Heart left ventricle (tissue), 16 donors: Measurements from ENCODE around the gene SUGCT. TPM values are rescaled to one million over a fixed set of nuclear protein-coding genes. Genes with fewer than 3 reads are reported as not detected.
A peak's percentile ranks its signal among the peaks of the same experiment; 100 is the strongest.

Experiments used
- ATAC-seq, 4 donors: fragments of 200-7000 bp; cut with Tn5 transposase; one replicate each; pipeline ENCODE4 v1.9.1; 2020 to 2022; ENCODE audit warnings: moderate library complexity in 4 of 4, mild to moderate bottlenecking in 3 of 4, moderate number of reproducible peaks in 1 of 4
- DNase-seq, 5 donors: peaks; one replicate each; pipeline ENCODE4 v3.0.0-alpha.2; 2020
- H3K27ac ChIP-seq, 12 donors: fragments of 200-600 bp; sonication (generic) in 4 of 12; one replicate each; pipeline versions ENCODE4 v1.5.0 to v1.8.0; 2016 to 2022; ENCODE audit warnings: mild to moderate bottlenecking in 2 of 12
- H3K27me3 ChIP-seq, 9 donors: fragments of 200-600 bp; sonication (generic) in 2 of 9; one replicate each; pipeline versions ENCODE4 v1.5.1 to v1.8.0; 2016 to 2022; ENCODE audit warnings: mild to moderate bottlenecking in 3 of 9
- H3K36me3 ChIP-seq, 9 donors: fragments of 200-600 bp; sonication (generic) in 2 of 9; one replicate each; pipeline versions ENCODE4 v1.5.0 to v1.8.0; 2018 to 2022; ENCODE audit warnings: mild to moderate bottlenecking in 2 of 9
- H3K4me1 ChIP-seq, 12 donors: fragments of 200-600 bp; sonication (generic) in 4 of 12; one replicate each; pipeline versions ENCODE4 v1.5.0 to v1.8.0; 2016 to 2022; ENCODE audit warnings: mild to moderate bottlenecking in 3 of 12
- H3K4me3 ChIP-seq, 12 donors: fragments of 200-600 bp; sonication (generic) in 4 of 12; one replicate each; pipeline versions ENCODE4 v1.5.0 to v1.8.0; 2017 to 2022; ENCODE audit warnings: mild to moderate bottlenecking in 9 of 12, moderate library complexity in 4 of 12
- H3K9me3 ChIP-seq, 12 donors: fragments of 200-600 bp; sonication (generic) in 4 of 12; one replicate each; pipeline versions ENCODE4 v1.5.0 to v1.8.0; 2016 to 2022; ENCODE audit warnings: mild to moderate bottlenecking in 1 of 12
- POLR2A ChIP-seq, 2 donors: fragments of 450-650 bp; IDR thresholded peaks; one replicate each; pipeline ENCODE4 v1.6.1; 2017; ENCODE audit warnings: antibody characterized with exemption in 2 of 2, mild to moderate bottlenecking in 2 of 2, moderate library complexity in 2 of 2
- WGBS, 4 donors: extraction: QIAGEN DNeasy Blood & Tissue Kit in 2 of 4; methylation state at CpG; one replicate each; pipeline versions ENCODE4 v1.1.5 to v1.1.7; 2013 to 2018; 5-methylcytosine and 5-hydroxymethylcytosine counted together
- intact Hi-C, 10 donors: fragments of 100-400 bp; cut with DNase I; formaldehyde crosslinking; loops; one replicate each; pipeline versions ENCODE4 v1.11.1 to v1.14.2; 2022
- polyA plus RNA-seq, 2 donors: library from polyadenylated mRNA; stranded (reverse); fragments of 200-250 nt; gene quantifications; one replicate each; pipeline ENCODE4 v1.2.3, GENCODE V29; 2013
- total RNA-seq, 9 donors: library from RNA; depleted of rRNA in 2 of 9; stranded (reverse); fragments of >200 nt in 2 of 9; fragmentation: NEBNext Ultra II Directional in 3 of 9; extraction: Animal tissue kit (Norgen Biotek cat#: 25700) in 3 of 9; gene quantifications; one replicate each; pipeline versions ENCODE4 v1.1.0 to v1.2.4, GENCODE V29; 2016 to 2023
- TF ChIP-seq, protein P1 (sequence below), 12 donors: fragments of 200-600 bp; sonication (generic) in 4 of 12; IDR thresholded peaks; one replicate each; pipeline versions ENCODE4 v1.5.0 to v1.8.0; 2018 to 2022; ENCODE audit warnings: antibody characterized with exemption in 12 of 12, mild to moderate bottlenecking in 5 of 12
- donor health status: ischemic (EF 13 %, LVEDD 7.1; RV severe dilation, severe dysfunction).
- donor health status: healthy with polysubstance abuse.
- donor health status: DM: no; HTN: yes; CAD: no.
- donor health status: DM: no; HTN: no; CAD: no.
- donor health status: ischemic (EF 25% LVEDD 6.9; RV normal size, moderate dysfunction).
- donor health status: ischemic (EF 25% LVEDD 5.7; RV mildly dilated, moderate dysfunction).
- donor health status: healthy.
- donor health status: DM: yes; HTN: yes; CAD: no.
- donor health status: ischemic (EF 35%, LVEDD 5.7; RV mildly dilated, moderate dysfunction).
- donor health status: nonischemic (EF 11% LVEDD 7.7; RV severe dilation, severe dysfunction).
- donor health status: DM: yes; HTN: yes; CAD: no.
- donor health status: PGD.
- donor health status: ischemic (EF 29% LVEDD 5.4; RV normal size, mild dysfunction).
- donor health status: nonischemic (EF 23%, LVEDD 6.1; RV moderate dilation, normal function).

Gene SUGCT
- total and polyA plus RNA-seq, 11 donors, result 1.4 to 7.6 (median 4.4) TPM

GRCh38 chr7:40192036-40192435 lies 57.2 kb downstream of the SUGCT start:
- DNase-seq (no peak), ATAC-seq (no peak)
- intact Hi-C loops, result no loop called here

DNA sequence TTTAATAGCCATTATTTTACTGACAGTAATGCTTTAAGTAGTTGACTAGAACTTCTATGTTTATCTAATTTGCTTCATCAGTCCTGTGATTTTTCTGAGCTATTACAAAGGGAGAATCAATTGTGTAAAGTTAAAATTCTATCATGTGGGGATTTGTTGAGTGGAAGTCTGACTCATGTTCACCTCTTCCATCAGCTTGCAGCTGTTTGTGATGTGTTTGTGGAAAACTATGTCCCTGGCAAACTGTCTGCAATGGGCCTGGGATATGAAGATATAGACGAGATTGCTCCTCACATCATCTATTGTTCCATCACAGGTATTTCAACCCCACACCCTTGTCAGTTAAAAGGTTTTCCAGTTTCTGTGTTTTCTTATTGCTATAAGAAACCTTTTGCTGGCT lies 59.9 kb downstream of the SUGCT start:
- no peaks in the 10 kb centered on the region for H3K36me3 ChIP-seq
- ATAC-seq (no peak), DNase-seq (no peak)
- 42 to 60% (median 52%) methylated on average over 1 of the region's 1 CpG for WGBS, 4 donors
- no peak overlapping the region for H3K27ac ChIP-seq
- H3K9me3 ChIP-seq, result no peaks in the 10 kb centered on the region
- H3K4me1 ChIP-seq, result peaks cover 0 to 6% (median 0%) of the 10 kb centered on the region in 12 donors
- intact Hi-C loops, result no loop called here
- H3K27me3 ChIP-seq, result no peaks in the 10 kb centered on the region
- TF ChIP-seq POLR2A (IDR thresholded peaks at IDR 0.05), result no peak
- TF ChIP-seq, protein P1, sequence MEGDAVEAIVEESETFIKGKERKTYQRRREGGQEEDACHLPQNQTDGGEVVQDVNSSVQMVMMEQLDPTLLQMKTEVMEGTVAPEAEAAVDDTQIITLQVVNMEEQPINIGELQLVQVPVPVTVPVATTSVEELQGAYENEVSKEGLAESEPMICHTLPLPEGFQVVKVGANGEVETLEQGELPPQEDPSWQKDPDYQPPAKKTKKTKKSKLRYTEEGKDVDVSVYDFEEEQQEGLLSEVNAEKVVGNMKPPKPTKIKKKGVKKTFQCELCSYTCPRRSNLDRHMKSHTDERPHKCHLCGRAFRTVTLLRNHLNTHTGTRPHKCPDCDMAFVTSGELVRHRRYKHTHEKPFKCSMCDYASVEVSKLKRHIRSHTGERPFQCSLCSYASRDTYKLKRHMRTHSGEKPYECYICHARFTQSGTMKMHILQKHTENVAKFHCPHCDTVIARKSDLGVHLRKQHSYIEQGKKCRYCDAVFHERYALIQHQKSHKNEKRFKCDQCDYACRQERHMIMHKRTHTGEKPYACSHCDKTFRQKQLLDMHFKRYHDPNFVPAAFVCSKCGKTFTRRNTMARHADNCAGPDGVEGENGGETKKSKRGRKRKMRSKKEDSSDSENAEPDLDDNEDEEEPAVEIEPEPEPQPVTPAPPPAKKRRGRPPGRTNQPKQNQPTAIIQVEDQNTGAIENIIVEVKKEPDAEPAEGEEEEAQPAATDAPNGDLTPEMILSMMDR (IDR thresholded peaks at IDR 0.05), result no peak
- H3K4me3 ChIP-seq, result no peak overlapping the region

More at GRCh38 chr7:40192036-40192435, 57.2 kb downstream of the SUGCT start:
- no peaks in the 10 kb centered on the region for H3K36me3 ChIP-seq
- H3K4me1 ChIP-seq, result no peaks in the 10 kb centered on the region
- no peaks in the 10 kb centered on the region for H3K27me3 ChIP-seq
- no peaks in the 10 kb centered on the region for H3K9me3 ChIP-seq
- WGBS, 4 donors, result 96 to 100% (median 97%) methylated on average over 2 of the region's 2 CpGs
- no peak overlapping the region for H3K4me3 ChIP-seq
- TF ChIP-seq POLR2A (IDR thresholded peaks at IDR 0.05), result no peak
- TF ChIP-seq, protein P1 (IDR thresholded peaks at IDR 0.05), result no peak
- H3K27ac ChIP-seq, result no peak overlapping the region

DNA sequence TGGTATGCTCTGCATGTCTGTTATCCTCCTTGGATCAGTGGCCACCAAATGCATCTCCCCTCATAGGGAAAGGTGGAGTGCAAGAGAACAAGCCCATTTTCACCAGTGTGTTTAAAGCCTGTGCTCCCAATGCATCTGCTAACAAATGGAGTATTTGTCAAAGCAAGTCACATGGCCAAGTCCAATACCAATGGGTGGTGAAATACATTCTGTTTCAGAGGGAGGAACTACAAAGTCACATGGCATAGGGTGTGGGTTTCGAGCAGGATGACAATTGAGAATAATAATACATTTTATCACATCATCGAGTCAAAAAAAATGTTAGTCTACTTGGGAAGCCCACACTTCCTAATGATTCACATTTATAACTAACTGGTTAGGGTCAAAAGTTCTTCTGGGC lies 62.7 kb downstream of the SUGCT start:
- H3K4me1 ChIP-seq, result peaks cover 0 to 9% (median 0%) of the 10 kb centered on the region in 12 donors
- WGBS, 4 donors, result 83 to 89% (median 85%) methylated on average over 2 of the region's 2 CpGs
- no peaks in the 10 kb centered on the region for H3K9me3 ChIP-seq
- no peak overlapping the region for H3K27ac ChIP-seq
- intact Hi-C loops, result no loop called here
- ATAC-seq (no peak), DNase-seq (no peak)
- H3K36me3 ChIP-seq, result no peaks in the 10 kb centered on the region
- no peak overlapping the region for H3K4me3 ChIP-seq
- TF ChIP-seq, protein P1 (IDR thresholded peaks at IDR 0.05), result no peak
- TF ChIP-seq POLR2A (IDR thresholded peaks at IDR 0.05), result no peak
- H3K27me3 ChIP-seq, result no peaks in the 10 kb centered on the region

DNA sequence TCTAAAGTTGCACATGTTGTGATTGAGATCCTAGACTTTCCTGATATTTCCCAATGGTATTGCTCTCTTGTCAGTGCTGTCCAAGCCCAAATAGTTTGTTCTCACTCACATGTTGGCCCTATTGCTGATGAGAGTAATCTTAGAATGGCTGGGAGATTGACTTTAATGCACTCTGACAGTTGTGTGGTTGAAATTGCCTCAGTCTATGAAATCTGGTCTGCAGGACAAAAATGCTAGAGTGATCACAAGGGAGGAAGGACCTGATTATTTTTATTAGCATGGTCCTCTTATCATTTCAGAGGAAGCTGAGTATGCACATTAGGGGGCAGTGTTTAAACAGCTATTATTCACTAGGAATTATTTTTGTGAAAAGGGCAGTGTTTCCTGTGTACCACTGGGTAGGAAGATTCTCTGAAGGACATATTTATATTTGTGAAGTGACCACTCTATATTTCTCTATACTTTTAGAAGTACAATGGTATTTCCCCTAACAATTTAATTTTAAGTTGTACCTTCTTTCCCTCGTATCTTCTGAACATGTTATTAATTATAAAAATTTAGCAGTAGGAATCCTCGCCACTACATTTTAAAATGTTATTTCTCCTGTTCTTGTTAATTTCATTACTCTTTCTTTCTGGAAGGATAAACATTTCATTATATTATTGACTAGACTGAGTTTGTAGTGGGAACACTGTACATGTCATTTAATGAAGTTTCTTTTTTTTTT lies 64.4 kb downstream of the SUGCT start:
- intact Hi-C loops, result no loop called here
- ATAC-seq (peak in 3 of 4 donors; percentile 9 to 43 (median 20)), DNase-seq (no peak)
- Histone ChIP-seq H3K27ac (no peak overlapping the region), H3K36me3 (no peaks in the 10 kb centered on the region), H3K4me3 (no peak overlapping the region), H3K9me3 (no peaks in the 10 kb centered on the region), H3K4me1 (peaks cover 0 to 9% (median 0%) of the 10 kb centered on the region in 12 donors), H3K27me3 (no peaks in the 10 kb centered on the region)
- WGBS, 4 donors, result 41 to 87% (median 62%) methylated on average over 2 of the region's 2 CpGs
- TF ChIP-seq, protein P1 (IDR thresholded peaks at IDR 0.05), result peak in 8 of 12 donors; percentile 12 to 43 (median 30)
- no peak for TF ChIP-seq POLR2A (IDR thresholded peaks at IDR 0.05)
